Mammary epithelial cell (primary cell): ENCODE results near the gene WNT16.

ENCODE experiments used
- CTCF ChIP-seq, 2 donors: IDR thresholded peaks in 1 of 2; conservative IDR thresholded peaks in 1 of 2; 2 replicates each; pipeline ENCODE4 v1.5.1; 2011 to 2012; ENCODE audit warnings: inconsistent platforms in 2 of 2, low read length in 2 of 2, mild to moderate bottlenecking in 2 of 2, control low read depth in 1 of 2, low read depth in 1 of 2; ENCODE audit not compliant: insufficient read depth in 1 of 2; ENCODE audit errors: extremely low read depth in 1 of 2
- EZH2 ChIP-seq: IDR thresholded peaks from 2 replicates; pipeline ENCODE4 v1.6.1; 2012; ENCODE audit warnings: low read length, inconsistent platforms, borderline replicate concordance

DNA sequence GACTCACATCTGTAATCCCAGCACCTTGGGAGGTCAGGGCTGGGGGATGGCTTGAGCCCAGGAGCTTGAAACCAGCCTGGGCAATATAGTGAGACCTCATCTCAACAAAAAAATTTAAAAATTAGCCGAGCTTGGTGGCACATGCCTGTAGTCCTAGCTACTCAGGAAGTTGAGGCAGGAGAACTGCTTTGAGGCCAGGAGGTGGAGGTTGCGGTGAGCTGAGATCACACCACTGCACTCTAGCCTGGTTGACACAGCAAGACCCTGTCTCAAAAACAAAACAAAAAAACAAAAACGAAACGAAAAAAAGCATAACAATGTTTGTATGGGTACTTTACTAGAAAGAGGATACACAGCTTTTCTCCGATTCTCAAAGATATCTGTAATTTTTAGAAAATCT is 31.8 kb downstream of the WNT16 start:
- TF ChIP-seq CTCF (conservative IDR thresholded peaks at IDR 0.05 in 1 of 2, IDR thresholded peaks at IDR 0.05 in 1 of 2; ENCODE audit: extremely low read depth in 1 of 2, insufficient read depth in 1 of 2, low read depth in 1 of 2, low read length in 2 of 2) (no peak), EZH2 (no peak)
